Measurements from ENCODE around the gene ITGA2.

Gene ITGA2

DNA sequence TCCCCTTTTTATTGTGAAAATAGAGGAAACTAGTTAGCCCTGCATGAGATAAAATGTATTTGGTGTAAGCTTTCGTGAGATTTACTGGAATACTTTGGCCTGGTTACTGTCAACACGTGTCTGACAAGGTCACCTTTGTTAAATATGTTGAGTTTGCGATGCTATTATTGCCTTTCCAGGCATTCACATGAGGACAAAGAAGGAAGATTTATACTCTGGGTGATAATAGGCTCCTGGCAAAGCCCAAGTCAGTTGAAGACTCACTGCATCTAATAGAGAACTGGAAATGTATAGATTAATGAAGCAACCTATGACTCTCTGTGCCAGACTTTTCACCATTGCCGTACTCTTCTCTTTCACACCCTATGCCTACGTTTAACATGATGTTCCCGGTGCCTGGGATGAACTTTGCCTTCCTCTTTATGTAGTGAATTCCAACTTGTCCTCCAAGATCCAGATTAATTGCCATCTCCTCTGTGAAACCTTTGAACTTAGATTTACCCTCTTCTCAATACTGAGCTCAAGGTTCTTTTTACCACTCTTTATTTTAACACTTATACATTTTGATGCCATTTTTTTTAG, 33.9 kb downstream of the ITGA2 start:
- DNase-seq, result no peak

DNA sequence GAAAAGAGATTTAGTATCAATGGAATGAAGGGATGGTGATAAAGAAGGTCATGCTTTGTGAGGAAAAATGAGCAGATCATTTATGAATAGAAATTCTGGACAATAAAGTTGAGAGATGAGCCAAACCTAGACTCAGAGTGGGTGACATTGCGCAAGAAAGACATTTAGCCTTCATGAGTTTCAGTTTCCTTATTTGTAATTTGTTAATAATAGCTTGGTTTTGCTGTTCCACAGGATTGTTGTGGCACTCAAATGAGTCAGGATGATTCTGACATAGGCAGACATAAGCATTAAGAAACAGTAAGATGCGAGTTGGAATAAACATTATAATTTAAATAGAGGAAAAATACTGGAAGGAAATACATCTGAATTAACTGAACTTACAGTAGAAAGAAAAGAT, 34.8 kb downstream of the ITGA2 start:
- no peak for DNase-seq

DNA sequence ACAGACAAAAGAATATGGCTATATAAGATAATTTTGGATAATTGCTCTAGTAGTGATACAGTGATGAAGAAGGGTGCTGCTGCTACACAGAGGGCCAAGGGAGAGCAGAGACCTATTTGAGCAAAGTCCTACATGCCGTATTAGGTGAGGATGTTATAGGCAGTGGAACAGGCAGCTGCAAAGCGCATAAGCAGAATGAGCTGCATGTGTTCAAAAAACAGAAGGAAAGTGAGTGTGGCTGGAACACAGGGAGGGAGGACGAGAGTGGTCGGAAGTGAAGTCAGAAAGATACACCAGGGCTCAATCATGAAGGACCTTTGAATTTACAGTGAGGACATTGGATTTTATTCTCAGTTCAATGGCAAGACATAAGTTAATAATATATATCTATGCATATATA, 35.4 kb downstream of the ITGA2 start:
- DNase-seq, result no peak

DNA sequence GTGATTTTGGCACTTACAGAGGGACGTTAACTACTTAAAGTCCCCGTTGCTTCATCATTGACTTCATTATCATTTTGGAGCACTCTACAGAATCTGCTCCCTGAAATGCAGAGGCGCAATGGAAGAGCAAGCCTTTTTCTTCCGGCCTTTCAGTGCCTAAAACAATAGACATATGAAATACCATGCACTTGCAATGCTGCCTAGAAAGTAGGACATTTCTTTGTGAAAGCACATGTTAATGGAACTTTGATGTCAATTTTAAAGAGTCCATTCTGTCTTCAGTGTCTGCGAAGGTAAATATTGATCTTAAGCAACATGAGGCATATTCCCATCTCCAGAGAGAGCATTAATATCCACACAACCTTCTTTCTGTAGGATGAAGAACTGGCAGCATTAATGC, 36.3 kb downstream of the ITGA2 start:
- no peak for DNase-seq

DNA sequence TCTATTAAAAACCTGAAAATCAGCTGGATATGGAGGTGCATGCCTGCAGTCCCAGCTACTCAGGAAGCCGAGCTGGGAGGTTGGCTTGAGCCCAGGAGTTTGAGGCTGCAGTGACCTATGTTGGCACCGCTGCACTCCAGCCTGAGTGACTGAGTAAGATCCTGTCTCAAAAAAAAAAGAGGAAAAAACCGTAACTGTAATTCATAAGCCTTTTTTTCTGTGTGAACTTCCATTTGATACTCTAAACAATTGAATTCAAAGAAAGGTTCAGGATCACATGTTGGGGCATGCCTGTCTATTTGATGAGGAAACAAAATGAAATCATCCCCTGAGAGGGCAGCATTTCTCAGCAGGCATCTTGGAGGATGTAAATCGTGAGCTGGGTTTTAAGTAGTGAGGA, 38.8 kb downstream of the ITGA2 start:
- DNase-seq, result peak; percentile 15

DNA sequence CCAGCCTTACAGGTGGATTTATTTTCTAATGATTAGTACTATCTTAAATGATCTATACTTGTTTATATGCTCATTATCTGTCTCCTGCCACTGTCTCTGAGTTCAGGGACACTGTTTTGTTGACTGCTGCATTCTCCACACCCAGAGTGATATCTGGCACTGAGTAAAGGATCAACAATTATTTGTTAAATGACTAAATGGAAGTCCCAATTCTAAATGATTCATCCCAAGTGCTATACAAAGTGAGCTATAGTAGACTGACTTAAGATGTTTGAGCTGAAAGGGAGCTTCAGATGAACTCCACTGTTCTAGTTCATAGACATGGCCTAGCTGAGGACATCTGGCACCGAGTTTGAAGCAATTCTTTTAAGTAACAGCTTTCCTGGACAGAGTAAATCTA, 40.5 kb downstream of the ITGA2 start:
- DNase-seq, result no peak

DNA sequence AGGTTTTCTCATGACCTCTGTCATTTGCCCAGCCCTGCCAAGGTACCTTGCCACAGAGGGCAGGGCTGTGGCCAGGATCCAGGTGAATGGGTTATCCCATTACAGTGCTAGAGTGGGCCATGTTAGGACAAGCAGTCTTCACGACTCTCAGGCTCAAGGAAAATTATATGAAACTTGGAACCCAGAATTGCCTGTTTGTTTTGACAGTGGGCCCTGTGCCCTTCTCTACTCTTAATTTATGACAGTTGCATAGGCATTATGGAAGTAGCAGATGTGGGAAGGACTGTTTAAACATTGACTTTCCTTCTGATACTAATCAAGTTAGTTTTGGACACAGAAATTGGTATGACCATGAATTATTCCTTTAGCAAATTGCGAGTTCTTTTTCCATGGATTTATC, 41.7 kb downstream of the ITGA2 start:
- DNase-seq, result no peak

DNA sequence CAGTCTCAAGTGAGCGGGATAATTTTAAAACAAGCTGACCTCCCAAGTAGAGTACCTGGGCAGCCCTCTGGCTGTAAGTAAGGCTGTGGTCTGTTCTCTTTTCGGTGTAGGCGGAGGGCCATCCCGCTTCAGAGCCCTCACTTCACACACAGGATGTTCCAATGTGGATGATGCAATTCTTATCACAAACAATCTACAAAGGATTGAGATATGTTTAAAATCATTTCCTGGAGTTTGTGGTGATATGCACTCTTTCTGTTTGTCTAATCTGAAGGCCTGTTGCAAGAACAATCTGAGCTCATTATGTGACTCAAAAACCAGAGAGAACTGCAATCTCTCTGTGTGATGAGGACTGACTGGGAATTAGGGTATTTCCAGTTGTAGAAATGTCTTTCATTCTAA, 42.5 kb downstream of the ITGA2 start:
- DNase-seq, result no peak

DNA sequence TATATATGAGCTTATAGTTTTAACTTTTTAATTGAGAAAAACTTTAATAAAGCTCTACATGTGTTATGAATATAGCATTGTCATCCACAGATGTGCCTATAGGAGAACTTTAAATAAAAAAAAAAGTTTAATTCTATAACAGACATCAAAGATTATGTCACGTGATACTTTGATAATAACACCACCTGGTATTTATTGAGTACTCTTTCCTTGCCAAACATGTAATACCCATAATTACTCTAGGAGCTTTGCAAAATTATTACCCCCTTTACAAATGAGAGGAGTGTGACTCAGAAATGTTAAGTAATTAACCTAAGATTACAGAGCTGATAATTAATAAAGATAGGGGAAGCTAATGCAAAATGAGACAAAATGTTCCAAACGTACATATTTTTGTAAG, 43.0 kb downstream of the ITGA2 start:
- no peak for DNase-seq

DNA sequence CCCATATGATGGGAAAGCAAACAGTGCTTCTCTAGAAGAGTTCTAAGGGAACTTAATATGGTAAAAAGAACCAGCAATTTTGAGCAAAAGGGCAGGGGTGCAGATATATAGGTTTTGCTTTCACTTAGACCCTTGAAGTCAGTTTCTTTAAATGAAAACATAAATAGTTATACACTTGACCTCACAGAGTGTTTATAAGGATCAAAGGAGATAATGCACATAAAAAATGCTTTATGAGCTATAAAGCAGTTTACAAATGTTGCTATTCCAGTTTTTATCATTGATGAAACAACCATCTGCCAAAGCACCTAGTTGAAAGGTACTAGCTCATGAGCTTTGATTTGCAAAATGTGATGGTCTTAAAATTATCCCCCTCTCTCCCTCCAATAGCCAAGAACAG, 45.7 kb downstream of the ITGA2 start:
- DNase-seq, result no peak

DNA sequence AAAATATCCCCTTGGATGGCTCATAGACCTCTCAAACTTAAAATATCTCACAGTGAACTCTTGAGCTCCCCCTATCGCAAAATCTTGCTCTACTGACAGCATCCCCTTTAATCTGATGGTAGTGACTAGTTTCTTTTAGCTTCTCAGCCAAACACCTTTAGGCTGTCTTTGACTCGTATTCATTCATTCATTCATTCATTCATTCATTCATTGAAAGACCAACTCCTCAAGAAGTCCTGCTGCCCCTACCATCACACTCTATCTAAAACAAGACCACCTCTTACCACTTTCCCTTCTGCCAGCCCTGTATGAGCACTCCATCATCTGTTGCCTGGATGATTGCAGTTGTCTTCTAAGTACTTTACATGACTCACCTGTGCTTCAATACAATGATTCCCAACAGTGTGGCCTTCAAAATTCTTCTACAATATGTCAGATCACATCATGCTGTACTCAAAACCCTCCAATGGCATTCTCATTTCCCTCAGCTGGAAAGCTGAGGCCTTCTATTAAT, 46.8 kb downstream of the ITGA2 start:
- no peak for DNase-seq

DNA sequence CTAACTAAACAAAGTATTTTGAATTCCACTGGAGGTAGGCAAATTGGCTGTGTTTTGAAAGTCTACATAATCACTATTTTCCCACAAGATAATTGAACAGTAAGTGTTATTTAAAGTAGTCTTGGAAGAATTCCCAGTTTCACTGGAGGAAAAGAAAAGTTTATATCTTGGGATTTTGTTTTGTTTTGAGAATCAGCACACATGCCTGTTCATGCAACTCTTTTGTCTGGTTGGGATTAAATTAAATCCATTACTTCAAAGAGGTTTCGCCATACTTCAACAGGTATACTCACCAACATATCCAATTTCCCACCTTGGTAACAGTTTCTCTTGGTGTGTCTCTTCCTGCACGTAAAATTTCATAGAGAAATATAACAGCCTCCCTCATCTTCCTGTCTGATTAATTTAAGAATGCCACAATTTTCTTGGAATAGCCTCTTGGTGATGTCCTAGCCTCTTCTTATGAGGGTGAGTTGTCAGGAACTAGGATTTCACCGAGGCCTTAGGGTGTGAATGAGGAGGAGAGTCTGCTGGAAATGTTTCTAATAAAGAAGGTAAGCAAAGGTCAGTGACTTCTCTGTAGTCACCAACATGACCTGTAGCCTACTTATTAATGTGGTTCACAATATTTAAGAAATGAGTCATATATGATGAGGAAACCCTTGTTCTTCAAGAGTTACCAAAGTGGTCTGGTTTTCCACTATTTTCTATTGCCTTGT, 48.1 kb downstream of the ITGA2 start:
- DNase-seq, result no peak

DNA sequence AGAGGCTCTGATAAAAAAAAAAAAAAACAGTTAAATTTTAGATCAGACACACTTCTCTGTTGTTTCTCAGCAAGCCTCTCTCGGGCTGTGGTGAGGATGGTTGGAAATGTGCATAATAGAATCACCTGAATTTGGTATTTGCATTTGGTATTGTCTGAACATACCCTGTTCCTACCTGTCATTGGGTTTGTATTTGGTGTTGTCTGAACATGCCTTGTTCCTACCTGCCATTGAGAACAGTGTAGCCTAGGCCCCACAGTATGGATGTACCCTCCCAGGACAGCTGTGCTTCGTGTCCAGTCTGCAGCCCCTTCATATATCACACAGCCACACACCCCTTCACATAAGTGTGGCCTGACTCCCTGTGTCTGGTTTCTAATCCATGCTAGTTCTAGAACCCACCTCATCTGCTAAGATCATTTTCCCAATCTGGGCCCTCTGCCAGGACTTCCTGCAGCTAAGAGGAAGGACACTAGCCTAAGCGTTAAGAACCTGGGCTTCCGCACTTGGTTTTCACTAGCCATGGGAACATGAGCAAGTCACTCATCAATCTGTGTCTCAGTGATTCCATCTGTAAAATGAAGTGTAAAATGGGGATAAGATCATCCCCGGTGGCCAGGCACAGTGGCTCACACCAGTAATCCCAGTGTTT, 49.2 kb downstream of the ITGA2 start:
- DNase-seq, result peak; percentile 19

DNA sequence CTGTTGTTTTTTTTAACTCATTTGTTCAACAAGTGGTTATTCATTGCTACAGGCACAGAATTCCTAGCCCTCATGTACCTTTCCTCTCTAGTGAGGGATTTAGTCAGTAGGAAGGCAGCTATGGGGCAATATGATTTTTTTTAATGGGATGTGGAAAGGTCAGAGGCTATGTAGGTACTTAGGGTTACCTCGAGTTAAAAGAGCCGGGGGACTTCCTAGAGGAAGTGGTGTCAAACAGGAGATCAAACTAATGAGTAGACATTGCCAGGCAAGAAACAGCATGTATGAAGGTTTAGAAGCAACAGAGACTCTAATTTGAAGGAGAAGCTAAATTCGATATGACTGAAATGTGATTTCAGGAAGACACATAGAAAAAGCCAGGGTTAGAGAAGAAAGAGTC, 50.7 kb downstream of the ITGA2 start:
- DNase-seq, result no peak

DNA sequence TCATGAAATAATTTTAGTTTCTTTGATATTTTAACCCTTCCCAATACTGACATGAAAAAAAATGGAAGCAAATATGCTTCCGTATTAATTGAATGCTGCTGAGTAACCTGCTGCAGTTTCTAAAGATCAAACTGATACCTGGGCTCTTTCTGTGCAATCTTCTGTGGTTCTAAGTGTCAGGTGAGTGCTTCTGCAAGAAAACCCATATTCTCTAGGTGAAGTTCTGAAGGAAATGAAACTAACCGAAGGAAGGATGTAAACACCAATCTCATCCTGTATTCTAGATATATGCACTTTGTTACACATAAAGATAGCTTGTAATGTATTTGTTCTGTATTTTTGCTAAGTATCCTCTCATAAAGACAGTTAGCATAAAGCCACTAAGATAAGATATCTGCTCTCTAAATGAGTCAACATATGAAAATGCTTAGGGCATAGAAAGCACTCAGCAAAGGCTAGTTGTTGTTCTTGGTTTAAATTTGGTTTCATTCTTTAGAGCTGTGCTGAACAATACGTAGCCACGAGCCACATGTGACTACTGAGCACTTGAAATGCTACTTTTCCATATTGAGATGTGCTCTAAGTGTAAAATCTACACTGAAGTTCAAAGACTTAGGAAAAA, 52.0 kb downstream of the ITGA2 start:
- no peak for DNase-seq

DNA sequence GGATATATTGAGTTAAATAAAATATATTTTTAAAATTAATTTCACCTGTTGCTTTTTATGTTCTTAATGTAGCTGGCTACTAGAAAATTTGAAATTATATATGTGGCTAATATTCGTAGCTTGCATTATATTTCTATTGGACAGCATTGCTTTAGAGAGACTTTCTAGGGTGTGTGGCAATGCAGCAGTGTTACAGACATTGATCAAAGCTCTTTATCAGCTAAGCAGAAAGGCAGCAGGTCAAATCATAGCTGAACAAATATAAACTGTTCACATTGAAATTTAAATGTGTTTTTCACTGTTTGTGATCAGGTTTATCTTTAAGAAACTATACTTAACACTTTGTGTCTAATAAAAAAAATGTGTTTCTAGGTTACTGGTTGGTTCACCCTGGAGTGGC, 52.6 kb downstream of the ITGA2 start:
- DNase-seq, result no peak

DNA sequence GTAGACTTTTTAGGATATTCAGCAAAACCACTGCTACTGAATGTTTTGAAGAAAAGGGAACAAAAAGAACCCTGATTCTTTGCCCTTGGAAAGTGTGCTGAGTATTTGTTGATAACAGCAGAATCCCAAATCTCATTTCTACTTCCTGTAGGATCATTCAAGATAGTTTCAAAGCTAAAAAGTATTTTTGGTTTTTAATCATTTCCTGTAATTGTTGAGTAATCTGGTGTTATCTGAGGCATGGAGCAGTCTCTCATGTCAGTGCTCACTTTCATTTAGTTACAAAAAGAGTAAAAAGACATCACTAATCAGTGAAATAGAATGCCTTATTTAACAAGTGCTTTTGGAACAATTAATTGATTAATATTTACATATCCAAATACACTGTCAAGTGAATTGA, 56.1 kb downstream of the ITGA2 start:
- DNase-seq, result no peak

DNA sequence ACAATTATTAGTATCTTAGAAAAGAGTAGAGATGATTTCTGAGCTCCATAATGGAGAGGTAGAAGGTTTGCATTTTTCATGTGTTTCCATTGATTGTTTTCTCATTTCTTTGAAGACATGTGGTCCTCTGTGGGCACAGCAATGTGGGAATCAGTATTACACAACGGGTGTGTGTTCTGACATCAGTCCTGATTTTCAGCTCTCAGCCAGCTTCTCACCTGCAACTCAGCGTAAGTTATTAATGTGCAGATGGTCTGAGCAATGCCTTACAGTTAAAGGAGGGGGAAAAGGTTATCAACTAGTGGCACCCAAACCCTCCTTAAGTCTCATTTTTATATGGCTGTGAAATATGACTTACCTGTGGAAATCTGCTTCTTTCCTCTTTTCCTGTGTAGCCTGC, 59.1 kb downstream of the ITGA2 start:
- DNase-seq, result no peak

DNA sequence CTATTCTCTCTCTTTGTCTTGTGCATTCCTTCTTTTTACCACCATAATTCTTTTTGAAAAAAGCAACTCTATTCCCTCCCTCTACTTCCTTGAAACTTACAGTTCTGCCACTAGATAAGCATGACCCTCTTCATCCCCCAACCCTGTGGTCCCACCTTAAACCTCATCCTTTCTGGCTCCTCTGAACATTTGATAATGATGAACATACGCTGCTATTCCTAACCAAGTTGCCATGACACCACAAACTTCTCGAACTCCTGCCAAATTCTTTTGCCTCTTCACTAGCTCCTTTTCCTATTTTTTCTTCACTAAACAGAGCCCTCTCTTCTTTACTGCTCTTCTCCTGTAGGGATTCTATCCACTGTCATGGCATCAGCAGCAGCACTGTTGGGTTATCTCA, 63.3 kb downstream of the ITGA2 start:
- no peak for DNase-seq

DNA sequence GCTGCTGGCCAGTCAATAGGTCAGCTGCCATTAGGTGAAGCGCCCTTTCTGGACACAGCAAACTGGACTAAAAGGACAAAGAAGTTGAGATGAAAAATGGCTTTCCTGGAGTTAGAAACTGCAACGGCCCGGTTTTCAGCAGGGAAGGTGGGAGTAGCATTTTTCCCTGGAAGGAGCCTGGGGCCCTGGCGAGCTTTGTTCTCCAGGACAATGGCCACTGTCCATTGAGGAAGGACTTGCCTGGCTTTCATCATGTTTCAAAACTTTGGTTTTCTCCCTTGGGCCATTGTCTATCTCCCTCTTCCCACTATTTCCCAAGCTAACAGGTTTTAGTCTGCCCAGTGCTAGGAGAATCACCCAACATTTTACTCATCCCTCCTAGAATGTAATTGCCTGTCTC, 64.2 kb downstream of the ITGA2 start:
- DNase-seq, result no peak

DNA sequence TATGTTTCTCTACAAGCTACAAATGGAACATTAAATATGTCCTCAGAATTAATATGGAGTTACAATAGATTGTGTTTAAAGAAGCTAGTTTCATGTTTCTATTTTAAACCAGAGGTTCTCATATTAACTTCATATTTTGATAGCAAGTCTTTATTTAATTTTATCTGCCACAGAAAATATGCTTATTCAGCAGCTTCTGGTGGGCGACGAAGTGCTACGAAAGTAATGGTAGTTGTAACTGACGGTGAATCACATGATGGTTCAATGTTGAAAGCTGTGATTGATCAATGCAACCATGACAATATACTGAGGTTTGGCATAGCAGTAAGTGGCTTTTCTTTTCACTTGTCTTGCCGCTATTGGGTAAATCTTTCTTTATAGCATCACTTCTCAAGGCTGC, 66.2 kb downstream of the ITGA2 start:
- no peak for DNase-seq

DNA sequence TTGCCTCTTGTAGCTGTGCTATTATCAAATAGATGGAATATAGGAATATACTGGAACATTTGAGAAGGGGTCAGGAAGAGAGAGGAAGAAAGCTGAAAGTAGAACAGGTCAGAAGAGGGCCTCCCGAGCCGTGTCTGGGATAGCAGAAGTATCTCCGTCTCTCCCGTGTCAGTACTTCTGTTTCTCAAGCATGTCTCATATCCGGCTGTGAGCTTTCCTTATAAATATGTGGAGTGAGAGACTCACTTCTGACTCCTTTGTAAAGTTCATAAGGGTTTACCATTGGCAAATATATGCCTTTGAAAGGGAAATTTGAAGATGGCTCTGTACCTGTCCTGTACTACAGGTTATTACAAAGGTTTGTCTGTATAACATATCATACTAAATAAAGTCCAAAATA, 70.1 kb downstream of the ITGA2 start:
- DNase-seq, result no peak

DNA sequence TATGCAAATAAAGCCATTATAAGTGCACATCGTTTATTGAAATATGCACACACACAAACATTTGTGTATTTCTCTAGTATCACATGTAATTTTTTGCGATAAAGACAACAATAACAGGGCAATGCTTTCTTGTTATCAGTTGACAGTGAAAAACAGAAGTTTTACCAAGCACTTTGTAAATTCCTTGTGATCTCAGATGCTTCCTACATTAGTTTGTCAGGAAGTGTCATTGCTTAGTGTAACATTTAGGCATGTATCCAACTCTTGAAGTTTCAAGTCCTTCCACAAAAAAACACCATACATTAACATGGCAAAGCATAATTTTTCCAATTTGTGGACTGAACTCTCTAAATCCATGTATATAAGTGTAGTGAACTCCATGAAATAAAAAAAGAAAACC, 74.0 kb downstream of the ITGA2 start:
- DNase-seq, result no peak

DNA sequence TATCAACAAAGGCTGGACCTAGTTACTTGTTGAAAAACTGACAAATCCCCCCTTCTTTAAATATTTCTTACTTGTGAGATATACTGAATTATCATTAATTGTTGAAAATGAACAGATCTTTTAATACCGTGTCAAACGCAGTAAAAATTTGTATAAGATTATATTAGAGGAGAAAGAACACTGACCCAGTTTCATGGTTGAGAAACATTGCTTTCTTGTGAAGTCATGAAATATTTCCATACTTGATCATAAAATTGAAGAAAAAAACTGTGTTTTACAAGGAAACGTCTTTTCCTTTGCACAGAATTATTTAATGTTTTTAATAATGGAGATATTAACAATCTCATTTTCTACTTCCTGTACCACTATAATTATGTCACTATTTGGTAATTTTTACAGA, 74.6 kb downstream of the ITGA2 start:
- DNase-seq, result no peak
